ENCODE results near the gene STXBP1.

STXBP1 gene

GRCh38 chr9:127587966-127588365, 24.1 kb upstream of the STXBP1 start:
- no peak for TF ChIP-seq CTCF (IDR thresholded peaks at IDR 0.05; ENCODE audit: low read depth, low read length)
- no peak for DNase-seq (ENCODE audit: extremely low read depth, low read depth)

- TF ChIP-seq CTCF (IDR thresholded peaks at IDR 0.05; ENCODE audit: low read depth, low read length) = no peak
- DNase-seq (ENCODE audit: extremely low read depth, low read depth) = no peak
Observed at GRCh38 chr9:127588740-127589506, 23.2 kb upstream of the STXBP1 start.

- TF ChIP-seq CTCF (IDR thresholded peaks at IDR 0.05; ENCODE audit: low read depth, low read length) = peak; percentile 90
- DNase-seq (ENCODE audit: extremely low read depth, low read depth) = no peak
Observed at GRCh38 chr9:127589955-127590370, 22.1 kb upstream of the STXBP1 start.

GRCh38 chr9:127595611-127596010, 16.5 kb upstream of the STXBP1 start:
- no peak for TF ChIP-seq CTCF (IDR thresholded peaks at IDR 0.05; ENCODE audit: low read depth, low read length)
- no peak for DNase-seq (ENCODE audit: extremely low read depth, low read depth)

- no peak for TF ChIP-seq CTCF (IDR thresholded peaks at IDR 0.05; ENCODE audit: low read depth, low read length)
- no peak for DNase-seq (ENCODE audit: extremely low read depth, low read depth)
Observed at GRCh38 chr9:127598839-127599549, 13.1 kb upstream of the STXBP1 start.

GRCh38 chr9:127599550-127599891, 12.6 kb upstream of the STXBP1 start:
- no peak for DNase-seq (ENCODE audit: extremely low read depth, low read depth)
- TF ChIP-seq CTCF (IDR thresholded peaks at IDR 0.05; ENCODE audit: low read depth, low read length) = no peak

- no peak for TF ChIP-seq CTCF (IDR thresholded peaks at IDR 0.05; ENCODE audit: low read depth, low read length)
- DNase-seq (ENCODE audit: extremely low read depth, low read depth) = no peak
Observed at GRCh38 chr9:127603226-127603625, 8.9 kb upstream of the STXBP1 start.
